VCaP (cell line): Measurements from ENCODE around the gene PIAS2.
"Not testable (repeated sequence)": the region's sequence is repeated elsewhere in the genome, so short reads cannot be mapped to it uniquely, and the experiment has no call there.

Source experiments
- H3K27ac ChIP-seq: fragments of 450-650 bp; 2 replicates; pipeline ENCODE4 v1.5.1; 2017
- TF ChIP-seq, protein P1 (sequence below): fragments of 450-650 bp; conservative IDR thresholded peaks from 2 replicates; pipeline ENCODE4 v1.5.1; 2017; ENCODE audit warnings: mild to moderate bottlenecking, moderate library complexity

PIAS2 gene

DNA sequence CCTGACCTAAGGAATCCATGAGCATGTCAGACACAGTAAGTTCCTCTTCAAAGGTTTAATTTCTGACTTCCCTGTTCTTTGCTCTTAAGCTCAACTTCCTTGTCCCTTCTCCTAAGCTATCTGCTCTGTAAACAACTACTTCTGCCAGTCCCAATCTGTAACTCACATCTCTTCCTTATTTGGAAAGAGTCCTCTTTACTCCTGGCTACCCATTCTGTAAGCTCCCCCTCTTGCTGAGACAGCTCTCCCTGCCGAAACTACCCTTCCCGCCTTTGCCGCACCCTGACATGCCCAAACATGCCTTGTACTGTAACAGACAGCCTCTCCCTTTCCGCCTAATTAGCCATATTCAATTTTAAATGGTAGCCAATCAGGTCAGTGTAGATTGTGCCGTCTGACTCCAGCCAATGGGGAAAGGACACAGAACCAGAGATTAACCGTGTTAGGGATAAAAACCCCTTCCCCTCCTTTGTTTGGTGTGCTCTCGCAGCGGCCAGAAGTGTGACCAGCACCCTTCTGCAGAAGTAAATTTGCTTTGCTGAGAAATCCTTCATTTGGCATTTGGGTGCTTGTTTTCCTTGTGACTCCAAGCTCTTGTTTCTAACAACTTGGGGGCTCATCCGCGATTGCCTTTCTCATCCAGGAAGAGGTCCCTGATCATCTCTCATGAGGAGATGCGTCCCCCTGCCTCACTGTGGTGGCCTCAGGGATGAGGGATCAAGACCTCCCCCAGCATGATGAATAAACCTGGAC, 49.0 kb downstream of the PIAS2 start:
- TF ChIP-seq, protein P1, sequence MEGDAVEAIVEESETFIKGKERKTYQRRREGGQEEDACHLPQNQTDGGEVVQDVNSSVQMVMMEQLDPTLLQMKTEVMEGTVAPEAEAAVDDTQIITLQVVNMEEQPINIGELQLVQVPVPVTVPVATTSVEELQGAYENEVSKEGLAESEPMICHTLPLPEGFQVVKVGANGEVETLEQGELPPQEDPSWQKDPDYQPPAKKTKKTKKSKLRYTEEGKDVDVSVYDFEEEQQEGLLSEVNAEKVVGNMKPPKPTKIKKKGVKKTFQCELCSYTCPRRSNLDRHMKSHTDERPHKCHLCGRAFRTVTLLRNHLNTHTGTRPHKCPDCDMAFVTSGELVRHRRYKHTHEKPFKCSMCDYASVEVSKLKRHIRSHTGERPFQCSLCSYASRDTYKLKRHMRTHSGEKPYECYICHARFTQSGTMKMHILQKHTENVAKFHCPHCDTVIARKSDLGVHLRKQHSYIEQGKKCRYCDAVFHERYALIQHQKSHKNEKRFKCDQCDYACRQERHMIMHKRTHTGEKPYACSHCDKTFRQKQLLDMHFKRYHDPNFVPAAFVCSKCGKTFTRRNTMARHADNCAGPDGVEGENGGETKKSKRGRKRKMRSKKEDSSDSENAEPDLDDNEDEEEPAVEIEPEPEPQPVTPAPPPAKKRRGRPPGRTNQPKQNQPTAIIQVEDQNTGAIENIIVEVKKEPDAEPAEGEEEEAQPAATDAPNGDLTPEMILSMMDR: no peak
- H3K27ac ChIP-seq: no peak overlapping the region

DNA sequence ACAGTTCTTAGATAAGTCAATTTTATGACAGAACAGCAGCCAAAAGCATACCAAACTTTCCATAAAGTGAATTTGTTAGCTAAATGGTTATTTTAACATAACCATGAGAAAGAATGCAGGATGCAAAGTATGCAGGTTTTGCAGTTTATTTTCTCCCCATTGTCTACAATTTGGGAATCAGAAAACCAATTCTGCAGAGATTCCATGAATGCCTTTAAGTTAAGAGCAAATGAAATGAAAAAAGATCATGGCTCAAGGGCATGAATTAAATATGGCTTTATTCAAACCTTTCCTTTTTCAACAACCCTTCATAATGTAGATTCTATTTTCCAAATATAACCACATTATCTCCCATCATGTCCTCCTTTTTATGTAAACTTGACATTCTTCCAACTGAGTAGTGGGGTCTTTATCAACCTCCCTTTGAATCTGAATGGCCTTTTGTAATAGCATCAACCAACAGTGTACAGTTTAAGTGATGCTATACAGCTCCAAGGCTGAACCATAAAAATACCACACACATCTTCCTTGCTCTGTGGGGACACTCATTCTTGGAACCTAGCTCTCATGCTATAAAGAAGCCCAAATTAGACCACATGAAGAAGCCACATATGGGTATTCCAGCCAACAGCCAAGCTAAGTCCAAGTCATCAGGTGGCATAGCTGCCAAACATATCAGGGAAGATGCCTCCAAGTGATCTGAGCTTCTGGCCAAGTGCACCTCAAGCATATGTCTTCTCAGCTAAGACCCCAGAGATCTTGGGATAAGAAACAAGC, 49.8 kb downstream of the PIAS2 start:
- no peak overlapping the region for H3K27ac ChIP-seq

DNA sequence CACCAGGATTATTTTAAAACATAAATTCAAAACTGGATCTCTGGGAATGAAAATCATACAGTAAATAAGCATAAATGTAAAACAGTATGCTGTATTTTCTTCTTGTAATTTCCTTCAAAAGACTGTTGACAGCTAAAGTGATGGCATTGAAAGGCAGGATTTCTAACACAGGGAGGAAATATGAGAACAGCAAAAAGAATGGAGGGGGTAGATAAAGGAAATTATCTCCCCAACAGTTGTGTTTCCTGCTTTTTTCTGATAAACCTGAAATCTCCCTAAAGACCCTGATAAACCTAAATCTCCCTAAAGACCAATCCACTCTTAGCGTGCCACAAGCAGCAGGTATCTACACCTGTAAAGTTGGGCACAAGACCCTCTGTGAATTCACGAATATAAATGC, 50.8 kb downstream of the PIAS2 start:
- TF ChIP-seq, protein P1: no peak
- H3K27ac ChIP-seq: no peak overlapping the region

More for the DNA sequence above, 49.8 kb downstream of the PIAS2 start:
- TF ChIP-seq, protein P1: no peak

DNA sequence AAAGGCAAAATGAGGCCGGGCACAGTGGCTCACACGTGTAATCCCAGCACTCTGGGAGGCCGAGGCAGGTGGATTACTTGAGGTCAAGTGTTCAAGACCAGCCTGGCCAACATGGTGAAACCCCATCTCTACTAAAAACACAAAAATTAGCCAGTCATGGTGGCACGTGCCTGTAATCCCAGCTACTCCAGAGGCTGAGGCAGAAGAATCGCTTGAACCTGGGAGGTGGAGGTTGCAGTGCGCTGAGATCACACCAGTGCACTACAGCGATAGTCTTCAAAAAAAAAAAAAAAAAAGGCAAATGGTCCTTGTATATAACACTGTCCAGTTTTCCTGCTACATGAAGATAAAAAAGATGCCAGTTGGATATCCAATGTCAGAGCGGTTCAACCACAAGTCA, 52.1 kb downstream of the PIAS2 start:
- H3K27ac ChIP-seq: not testable (repeated sequence)

DNA sequence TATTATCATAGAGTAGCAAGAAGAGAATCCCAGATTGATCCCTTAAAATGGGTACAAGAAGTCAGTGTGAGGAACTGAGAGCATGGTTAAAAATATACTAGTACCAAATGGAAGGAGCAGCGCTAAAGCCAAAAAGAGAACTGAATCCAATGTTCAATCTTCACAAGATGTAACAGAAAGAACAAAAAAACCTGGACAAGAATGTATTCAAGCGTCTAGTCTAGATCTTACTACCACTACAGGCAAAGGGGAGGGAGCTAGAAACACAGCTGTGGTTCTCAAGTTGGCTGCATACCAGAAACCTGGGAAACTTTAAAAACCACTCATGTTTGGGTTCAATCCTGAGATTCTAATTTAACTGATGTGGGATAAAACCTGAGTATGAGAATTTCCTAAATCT, 57.5 kb downstream of the PIAS2 start:
- TF ChIP-seq, protein P1: no peak
- H3K27ac ChIP-seq: no peak overlapping the region

DNA sequence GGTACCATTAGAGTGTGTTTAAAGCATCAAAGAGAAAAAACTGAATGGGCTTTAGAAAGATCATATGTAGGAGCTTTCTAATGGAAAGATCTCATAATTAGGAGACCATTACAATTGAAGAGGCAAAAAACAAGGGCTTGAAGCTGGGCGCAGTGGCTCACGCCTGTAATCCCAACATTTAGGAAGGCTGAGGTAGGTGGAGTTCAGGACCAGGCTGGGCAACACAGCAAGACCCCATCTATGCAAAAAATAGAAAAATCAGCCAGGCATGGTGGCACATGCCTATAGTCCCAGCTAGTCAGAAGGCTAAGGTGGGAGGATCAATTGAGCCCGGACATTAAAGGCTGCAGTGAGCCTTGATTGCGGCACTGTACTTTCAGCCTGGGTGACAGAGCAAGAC, 59.0 kb downstream of the PIAS2 start:
- no peak overlapping the region for H3K27ac ChIP-seq

DNA sequence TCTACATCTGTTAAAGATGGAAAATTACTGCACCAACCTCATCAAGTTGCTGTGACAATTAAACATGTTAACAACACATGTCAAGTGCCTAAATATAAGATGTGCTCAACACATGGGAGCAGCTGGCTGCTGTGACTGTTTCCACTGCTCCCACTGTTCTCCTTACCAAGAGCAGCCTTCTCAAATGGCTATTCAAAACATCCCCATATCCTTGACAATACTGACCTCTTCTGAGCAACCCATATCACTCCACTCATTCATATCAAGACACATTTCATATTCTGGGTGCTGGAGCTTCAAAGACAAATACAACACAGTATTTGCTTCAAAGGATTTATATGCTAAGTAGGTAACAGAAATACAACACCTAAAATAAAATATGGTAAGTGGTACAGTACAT, 60.3 kb downstream of the PIAS2 start:
- H3K27ac ChIP-seq: no peak overlapping the region
- TF ChIP-seq, protein P1: no peak

More for the DNA sequence above, 59.0 kb downstream of the PIAS2 start:
- TF ChIP-seq, protein P1: no peak

DNA sequence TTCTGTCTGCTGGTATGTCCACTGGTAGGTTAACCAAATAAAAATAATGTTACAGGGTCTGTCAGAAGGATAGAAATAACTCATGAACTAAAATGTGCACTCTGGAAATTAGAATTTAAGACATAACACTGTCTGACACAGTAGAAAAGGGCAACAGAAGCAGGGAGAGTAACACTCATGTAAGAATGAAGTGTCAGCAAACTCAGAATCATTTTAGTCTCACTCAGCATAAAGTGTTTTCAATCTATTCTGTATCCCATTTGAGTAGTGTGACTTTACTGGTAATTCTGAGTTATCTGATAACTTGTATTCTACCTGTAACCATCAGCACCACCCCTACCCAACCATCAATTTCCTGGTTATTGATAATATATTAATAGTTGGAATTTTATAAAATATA, 68.3 kb downstream of the PIAS2 start:
- TF ChIP-seq, protein P1: no peak
- no peak overlapping the region for H3K27ac ChIP-seq
